ENCODE data around the gene ATP10D. TPM values are rescaled to one million over a fixed set of nuclear protein-coding genes. Genes with fewer than 3 reads are reported as not detected.

ATP10D gene
- total RNA-seq, 1 donor from 2014 or later, result 13.9 TPM

Other genes with a start within 250 kb of the ATP10D start
- 33.7 and 38.1 TPM in 2 replicates for gene COMMD8, start 21.6 kb upstream of the ATP10D start, total RNA-seq

Data from kidney epithelial cell (primary cell).